H1 (cell line): ENCODE results near the gene DNMT3B. TPM values are rescaled to one million over a fixed set of nuclear protein-coding genes. Genes with fewer than 3 reads are reported as not detected.
A peak's percentile ranks its signal among the peaks of the same experiment; 100 is the strongest.

Experiments used
- CTCF ChIA-PET: fragments of 300-600 bp; sonication (Branson Sonifier 250); formaldehyde crosslinking; loops from one replicate; lab custom pipeline; 2021; ENCODE audit not compliant: partially characterized antibody; lab: Charles Lee
- POLR2A ChIA-PET: fragments of 300-600 bp; sonication (Branson Sonifier 250); formaldehyde crosslinking; loops from one replicate; lab custom pipeline; 2021; ENCODE audit warnings: inconsistent platforms; ENCODE audit not compliant: partially characterized antibody; lab: Charles Lee
- DNase-seq, 2 experiments: peaks; one replicate each; pipeline versions ENCODE4 v3.0.0 to v3.0.0-alpha.2; 2010 to 2022; ENCODE audit warnings: low spot score in 2 of 2, low read depth in 1 of 2, mixed read lengths in 1 of 2
- FAIRE-seq: peaks from 2 replicates; lab custom pipeline; 2011; peaks lifted over from hg19 to GRCh38; lab: Jason Lieb, UNC
- H2AFZ ChIP-seq: 2 replicates; pipeline ENCODE4 v1.8.1; 2012; ENCODE audit warnings: low read length, inconsistent platforms
- H2AK5ac ChIP-seq: 2 replicates; pipeline ENCODE4 v1.6.1; 2013; ENCODE audit warnings: low read depth, low read length
- H2BK120ac ChIP-seq: replicated peaks from 2 replicates; pipeline ENCODE3; 2013; ENCODE audit warnings: low read depth, low read length, inconsistent platforms
- H2BK12ac ChIP-seq: 2 replicates; pipeline ENCODE4 v1.6.1; 2013; ENCODE audit warnings: low read depth, low read length
- H2BK15ac ChIP-seq: 2 replicates; pipeline ENCODE4 v1.6.1; 2013; ENCODE audit warnings: low read length
- H2BK20ac ChIP-seq: 2 replicates; pipeline ENCODE4 v1.6.1; 2013; ENCODE audit warnings: low read length
- H2BK5ac ChIP-seq: 2 replicates; pipeline ENCODE4 v1.6.1; 2013; ENCODE audit warnings: low read depth, low read length
- H3K14ac ChIP-seq: 2 replicates; pipeline ENCODE4 v1.6.1; 2013; ENCODE audit warnings: inconsistent platforms; ENCODE audit not compliant: insufficient read length
- H3K18ac ChIP-seq: 2 replicates; pipeline ENCODE4 v1.6.1; 2013; ENCODE audit warnings: low read length; ENCODE audit errors: extremely low read depth
- H3K23ac ChIP-seq: 2 replicates; pipeline ENCODE4 v1.6.1; 2013; ENCODE audit warnings: inconsistent platforms; ENCODE audit not compliant: insufficient read length
- H3K23me2 ChIP-seq: 2 replicates; pipeline ENCODE4 v1.6.1; 2013; ENCODE audit warnings: low read depth, low read length
- H3K27ac ChIP-seq: 2 replicates; pipeline ENCODE4 v1.6.1; 2011; ENCODE audit warnings: low read depth, low read length, inconsistent platforms
- H3K27me3 ChIP-seq, 4 experiments: replicated peaks in 1 of 4; 1 replicate in 1 of 4; 2 replicates in 3 of 4; pipeline versions ENCODE4 v1.6.1 to v1.8.1; 2011 to 2013; ENCODE audit warnings: low read length in 3 of 4, mild to moderate bottlenecking in 3 of 4, inconsistent platforms in 2 of 4, mixed read lengths in 2 of 4, moderate library complexity in 1 of 4; ENCODE audit not compliant: control insufficient read depth in 3 of 4, insufficient read depth in 3 of 4; ENCODE audit errors: extremely low read depth in 1 of 4
- H3K36me3 ChIP-seq, 4 experiments: 2 replicates each; pipeline versions ENCODE4 v1.6.1 to v1.8.1; 2011 to 2013; ENCODE audit warnings: mild to moderate bottlenecking in 4 of 4, low read length in 3 of 4, moderate library complexity in 2 of 4, control low read depth in 1 of 4, inconsistent platforms in 1 of 4; ENCODE audit not compliant: insufficient read depth in 4 of 4, control insufficient read depth in 2 of 4
- H3K4ac ChIP-seq: replicated peaks from 2 replicates; pipeline ENCODE3; 2013; ENCODE audit warnings: low read length, low read depth, mixed read lengths, inconsistent platforms; ENCODE audit not compliant: insufficient read length
- H3K4me1 ChIP-seq, 4 experiments: replicated peaks in 1 of 4; 1 replicate in 1 of 4; 2 replicates in 3 of 4; pipeline versions ENCODE4 v1.6.1 to v1.8.1; 2011 to 2013; ENCODE audit warnings: low read length in 3 of 4, inconsistent platforms in 2 of 4, mixed read lengths in 1 of 4; ENCODE audit not compliant: insufficient read depth in 4 of 4, control insufficient read depth in 3 of 4
- H3K4me2 ChIP-seq, 2 experiments: 2 replicates each; pipeline versions ENCODE4 v1.6.1 to v1.8.1; 2011 to 2013; ENCODE audit warnings: low read depth in 2 of 2, low read length in 2 of 2, control low read depth in 1 of 2, inconsistent platforms in 1 of 2, mild to moderate bottlenecking in 1 of 2; ENCODE audit not compliant: insufficient read depth in 1 of 2
- H3K4me3 ChIP-seq, 4 experiments: fragments of 200-600, 300-600 bp in 1 of 4; sonication (generic), shearing (Covaris generic), sonication (Bioruptor Twin) in 1 of 4; 2 replicates each; pipeline versions ENCODE4 v1.5.1 to v1.8.1; 2011 to 2016; ENCODE audit warnings: low read length in 4 of 4, low read depth in 3 of 4, control low read depth in 2 of 4, inconsistent platforms in 2 of 4, mild to moderate bottlenecking in 2 of 4, mixed read lengths in 1 of 4, moderate library complexity in 1 of 4; ENCODE audit not compliant: insufficient read depth in 2 of 4; ENCODE audit errors: extremely low read depth in 1 of 4
- H3K56ac ChIP-seq: replicated peaks from 2 replicates; pipeline ENCODE3; 2013; ENCODE audit warnings: low read depth, mild to moderate bottlenecking, mixed read lengths, low read length, inconsistent platforms; ENCODE audit not compliant: insufficient read length
- H3K79me1 ChIP-seq: 2 replicates; pipeline ENCODE4 v1.6.1; 2013; ENCODE audit warnings: low read depth, low read length, control low read depth
- H3K79me2 ChIP-seq, 2 experiments: 2 replicates each; pipeline versions ENCODE4 v1.6.1 to v1.8.1; 2012 to 2013; ENCODE audit warnings: low read length in 2 of 2, mild to moderate bottlenecking in 2 of 2, inconsistent platforms in 1 of 2; ENCODE audit not compliant: insufficient read depth in 2 of 2, control insufficient read depth in 1 of 2
- H3K9ac ChIP-seq, 4 experiments: replicated peaks in 1 of 4; 1 replicate in 1 of 4; 2 replicates in 3 of 4; pipeline versions ENCODE4 v1.6.1 to v1.8.1; 2011 to 2013; ENCODE audit warnings: low read depth in 3 of 4, low read length in 3 of 4, control low read depth in 2 of 4, mild to moderate bottlenecking in 2 of 4, moderate library complexity in 2 of 4, inconsistent platforms in 1 of 4; ENCODE audit errors: extremely low read depth in 1 of 4
- H3K9me3 ChIP-seq, 2 experiments: 2 replicates each; pipeline versions ENCODE4 v1.6.1 to v1.8.1; 2012 to 2013; ENCODE audit warnings: mild to moderate bottlenecking in 2 of 2, moderate library complexity in 2 of 2, control low read depth in 1 of 2, inconsistent platforms in 1 of 2, low read depth in 1 of 2, low read length in 1 of 2, mixed read lengths in 1 of 2; ENCODE audit not compliant: insufficient read depth in 2 of 2
- H4K20me1 ChIP-seq, 2 experiments: replicated peaks in 1 of 2; 2 replicates each; pipeline versions ENCODE3 to v1.8.1; 2011 to 2013; ENCODE audit warnings: inconsistent platforms in 2 of 2, low read length in 2 of 2, mild to moderate bottlenecking in 1 of 2; ENCODE audit not compliant: insufficient read depth in 2 of 2, control insufficient read depth in 1 of 2
- H4K5ac ChIP-seq: 2 replicates; pipeline ENCODE4 v1.6.1; 2013; ENCODE audit warnings: low read length, low read depth, mixed read lengths, inconsistent platforms; ENCODE audit not compliant: insufficient read length
- H4K8ac ChIP-seq: 2 replicates; pipeline ENCODE4 v1.8.0; 2013; ENCODE audit warnings: mild to moderate bottlenecking, moderate library complexity, low read length, inconsistent platforms; ENCODE audit not compliant: insufficient read depth; ENCODE audit errors: extremely low read depth
- H4K91ac ChIP-seq: replicated peaks from 2 replicates; pipeline ENCODE3; 2013; ENCODE audit warnings: low read length, mixed read lengths, inconsistent platforms; ENCODE audit not compliant: insufficient read length
- BACH1 ChIP-seq: IDR thresholded peaks from 2 replicates; pipeline ENCODE4 v1.6.1; 2012; ENCODE audit warnings: low read length, improper control_type of control experiment
- CBX5 ChIP-seq: fragments of 300-800, 300-1000 bp; sonication (generic); IDR thresholded peaks from 2 replicates; pipeline ENCODE4 v1.7.1; 2016; ENCODE audit warnings: antibody characterized with exemption, low read length, low read depth
- CBX8 ChIP-seq: fragments of 300-800, 300-1000 bp; sonication (generic); IDR thresholded peaks from 2 replicates; pipeline ENCODE4 v1.7.1; 2016; ENCODE audit warnings: low read depth, low read length, borderline replicate concordance
- GABPA ChIP-seq: IDR thresholded peaks from 2 replicates; pipeline ENCODE4 v1.6.1; 2011; ENCODE audit warnings: mild to moderate bottlenecking, low read length, moderate library complexity, borderline replicate concordance; ENCODE audit not compliant: insufficient read depth
- MAFK ChIP-seq: IDR thresholded peaks from 2 replicates; pipeline ENCODE4 v1.6.1; 2012; ENCODE audit warnings: low read depth, mild to moderate bottlenecking, improper control_type of control experiment, low read length
- POLR2A ChIP-seq, 2 experiments: IDR thresholded peaks; 1 replicate in 1 of 2; 2 replicates in 1 of 2; pipeline ENCODE4 v1.6.1; 2011; ENCODE audit warnings: low read depth in 2 of 2, low read length in 2 of 2, mild to moderate bottlenecking in 2 of 2; ENCODE audit errors: control extremely low read depth in 1 of 2
- RAD21 ChIP-seq, 2 experiments: IDR thresholded peaks in 1 of 2; conservative IDR thresholded peaks in 1 of 2; 2 replicates each; pipeline ENCODE4 v1.6.1; 2011; ENCODE audit warnings: low read depth in 2 of 2, low read length in 2 of 2, improper control_type of control experiment in 1 of 2, inconsistent platforms in 1 of 2, mild to moderate bottlenecking in 1 of 2, moderate library complexity in 1 of 2
- SIN3A ChIP-seq, 2 experiments: IDR thresholded peaks in 1 of 2; conservative IDR thresholded peaks in 1 of 2; 2 replicates each; pipeline ENCODE4 v1.6.1; 2011 to 2012; ENCODE audit warnings: low read length in 2 of 2, improper control_type of control experiment in 1 of 2, low read depth in 1 of 2, mild to moderate bottlenecking in 1 of 2
- SP2 ChIP-seq: IDR thresholded peaks from 2 replicates; pipeline ENCODE4 v1.6.1; 2012; ENCODE audit warnings: mild to moderate bottlenecking, low read length, inconsistent platforms
- SRF ChIP-seq: IDR thresholded peaks from 2 replicates; pipeline ENCODE4 v1.6.1; 2011; ENCODE audit warnings: mild to moderate bottlenecking, low read depth, low read length, moderate library complexity
- TCF12 ChIP-seq: IDR thresholded peaks from 2 replicates; pipeline ENCODE4 v1.6.1; 2011; ENCODE audit warnings: low read depth, mild to moderate bottlenecking, low read length
- WGBS, 2 experiments: shearing (Covaris generic) in 1 of 2; methylation state at CpG; one replicate each; pipeline versions ENCODE4 v1.1.6 to v1.1.7; 2013 to 2015; ENCODE audit warnings: low lambda C conversion rate in 2 of 2, mixed read lengths in 2 of 2, inconsistent platforms in 1 of 2, low coverage in 1 of 2, missing lambda C conversion rate in 1 of 2; ENCODE audit not compliant: insufficient replicate concordance in 2 of 2, insufficient coverage in 1 of 2, insufficient read length in 1 of 2; ENCODE audit errors: extremely low coverage in 1 of 2, missing lambda C conversion rate in 1 of 2; 5-methylcytosine and 5-hydroxymethylcytosine counted together
- polyA plus RNA-seq, 7 experiments: library from polyadenylated mRNA; depleted of rRNA in 3 of 7; stranded (reverse) in 5 of 7; unstranded in 2 of 7; fragments of >200 nt in 5 of 7; fragments of 200-250 nt in 2 of 7; gene quantifications; 1 replicate in 5 of 7; 2 replicates in 1 of 7; 4 replicates in 1 of 7; pipeline versions ENCODE4 v1.2.1 to v1.2.3, GENCODE V29; 2011 to 2013; ENCODE audit warnings: missing spikeins in 2 of 7, mixed read lengths in 2 of 7
- total RNA-seq: library from RNA; stranded (reverse); fragmentation: NEBNext Ultra II Directional; extraction: Animal tissue kit (Norgen Biotek cat#: 25700); gene quantifications from 2 replicates; pipeline ENCODE4 v1.2.1, GENCODE V29; 2021
- TF ChIP-seq, protein P1 (sequence below): IDR thresholded peaks from 2 replicates; pipeline ENCODE4 v1.6.1; 2012; ENCODE audit warnings: inconsistent platforms

The DNMT3B gene
- total and polyA plus RNA-seq, 2 of the 8 experiments (the other 6 are each of a cell fraction or from before 2014, with no cell fraction given) = 433 to 1,016 TPM

DNA sequence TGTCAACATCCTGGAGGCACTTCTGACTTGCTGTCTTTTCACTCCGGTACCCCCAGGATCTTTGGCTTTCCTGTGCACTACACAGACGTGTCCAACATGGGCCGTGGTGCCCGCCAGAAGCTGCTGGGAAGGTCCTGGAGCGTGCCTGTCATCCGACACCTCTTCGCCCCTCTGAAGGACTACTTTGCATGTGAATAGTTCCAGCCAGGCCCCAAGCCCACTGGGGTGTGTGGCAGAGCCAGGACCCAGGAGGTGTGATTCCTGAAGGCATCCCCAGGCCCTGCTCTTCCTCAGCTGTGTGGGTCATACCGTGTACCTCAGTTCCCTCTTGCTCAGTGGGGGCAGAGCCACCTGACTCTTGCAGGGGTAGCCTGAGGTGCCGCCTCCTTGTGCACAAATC, 45.5 kb downstream of the DNMT3B start:
- no peak overlapping the region for H2BK20ac ChIP-seq
- DNase-seq = peak in 1 of 2 experiments; percentile 73
- no peak overlapping the region for H3K56ac ChIP-seq
- no peak overlapping the region; a peak in 1 of 7 replicates for H3K9ac ChIP-seq
- H4K5ac ChIP-seq = peak overlapping the region; percentile 69
- peak overlapping the region; percentile 57; the same call in 1 of the 2 replicates for H2BK5ac ChIP-seq
- H3K4me3 ChIP-seq = no peak overlapping the region
- no peak overlapping the region for H2BK15ac ChIP-seq
- FAIRE-seq = peak; percentile 75
- H3K27me3 ChIP-seq = no peaks in the 10 kb centered on the region
- no peak overlapping the region for H3K4ac ChIP-seq
- H3K9me3 ChIP-seq = no peaks in the 10 kb centered on the region
- H3K27ac ChIP-seq = 0 out of 2 replicates have a peak overlapping the region, but pooled peaks have one; percentile 36
- peaks cover 0 to 4% of the 10 kb centered on the region in 2 experiments; a peak in 1 of 4 replicates for H3K79me2 ChIP-seq
- H3K23ac ChIP-seq = no peak overlapping the region
- peaks cover 8% of the 10 kb centered on the region; the same call in 1 of the 2 replicates for H3K79me1 ChIP-seq
- peaks cover 8 to 33% (median 25%) of the 10 kb centered on the region in 4 experiments for H3K4me1 ChIP-seq
- H3K14ac ChIP-seq = no peak overlapping the region
- no peak overlapping the region for H2AFZ ChIP-seq
- 55% methylated on average over 9 of the region's 9 CpGs; no CpG with 5 or more reads in 1 of the 2 experiments for WGBS, 2 experiments
- H2BK12ac ChIP-seq = no peak overlapping the region
- peak overlapping the region; percentile 43 to 54 for H3K4me2 ChIP-seq
- H2AK5ac ChIP-seq = no peak overlapping the region
- no peak overlapping the region for H3K18ac ChIP-seq
- H3K23me2 ChIP-seq = no peaks in the 10 kb centered on the region; the same call in 1 of the 2 replicates
- CTCF ChIA-PET = interaction anchor here (0.6 to 2.0 kb wide), 3 partner anchors 18 to 155 kb away, joined by 3 to 7 read pairs (median 3); no protein-coding TSS in a partner anchor
- H4K20me1 ChIP-seq = peaks cover 41 to 45% of the 10 kb centered on the region in 2 experiments
- no peak overlapping the region for H2BK120ac ChIP-seq
- H3K36me3 ChIP-seq = peaks cover 52 to 77% (median 74%) of the 10 kb centered on the region in 4 experiments
- POLR2A ChIA-PET = interaction anchor here (0.9 to 12.6 kb wide), 5 partner anchors 12 to 29 kb away, joined by 3 to 112 read pairs (median 5); no protein-coding TSS in a partner anchor
- H4K91ac ChIP-seq = no peak overlapping the region
- H4K8ac ChIP-seq = no peak overlapping the region
- 0 out of 4 replicates have a peak, but pooled peaks of 1 of the 2 experiments have one; percentile 58 for TF ChIP-seq SIN3A (conservative IDR thresholded peaks at IDR 0.05 in 1 of 2, IDR thresholded peaks at IDR 0.05 in 1 of 2; ENCODE audit: low read depth in 1 of 2, low read length in 2 of 2)
- TF ChIP-seq GABPA = no peak
- no peak for TF ChIP-seq SRF
- TF ChIP-seq MAFK = no peak
- TF ChIP-seq TCF12 = no peak
- no peak for TF ChIP-seq CBX8
- peak in 1 of 2 experiments; percentile 44; a peak in 1 of 3 replicates for TF ChIP-seq POLR2A (IDR thresholded peaks at IDR 0.05; ENCODE audit: control extremely low read depth in 1 of 2, low read depth in 2 of 2, low read length in 2 of 2)
- TF ChIP-seq, protein P1, sequence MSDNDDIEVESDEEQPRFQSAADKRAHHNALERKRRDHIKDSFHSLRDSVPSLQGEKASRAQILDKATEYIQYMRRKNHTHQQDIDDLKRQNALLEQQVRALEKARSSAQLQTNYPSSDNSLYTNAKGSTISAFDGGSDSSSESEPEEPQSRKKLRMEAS = 0 out of 2 replicates have a peak, but pooled peaks have one; percentile 10
- TF ChIP-seq CBX5 = no peak
- TF ChIP-seq RAD21 (IDR thresholded peaks at IDR 0.05 in 1 of 2, conservative IDR thresholded peaks at IDR 0.05 in 1 of 2; ENCODE audit: low read depth in 2 of 2, low read length in 2 of 2) = no peak
- TF ChIP-seq BACH1 = 0 out of 2 replicates have a peak, but pooled peaks have one; percentile 34
- TF ChIP-seq SP2 = no peak
